RWPE2 (cell line): Measurements from ENCODE around the gene INPP5J.

Source experiments
- ATAC-seq: fragments of 200-7000 bp; cut with Tn5 transposase; 3 replicates; pipeline ENCODE4 v1.9.1; 2021; ENCODE audit warnings: low read depth
- DNase-seq: peaks from one replicate; pipeline ENCODE4 v3.0.0-alpha.2; 2020; ENCODE audit warnings: low spot score
- H3K27ac ChIP-seq: fragments of 450-650 bp; 2 replicates; pipeline ENCODE4 v1.5.1; 2017; ENCODE audit warnings: mild to moderate bottlenecking; ENCODE audit not compliant: poor library complexity, severe bottlenecking
- H3K27me3 ChIP-seq: fragments of 250-450 bp; sonication (Bioruptor Pico); 2 replicates; pipeline ENCODE4 v1.5.1; 2021; ENCODE audit warnings: mild to moderate bottlenecking, moderate library complexity; ENCODE audit not compliant: insufficient read depth, poor library complexity, severe bottlenecking
- H3K36me3 ChIP-seq: fragments of 250-450 bp; sonication (Bioruptor Pico); 2 replicates; pipeline ENCODE4 v1.5.1; 2020; ENCODE audit warnings: low read depth, mild to moderate bottlenecking, moderate library complexity
- H3K4me1 ChIP-seq: fragments of 250-450 bp; sonication (Bioruptor Pico); 2 replicates; pipeline ENCODE4 v1.5.1; 2021; ENCODE audit warnings: mild to moderate bottlenecking, moderate library complexity; ENCODE audit not compliant: insufficient read depth, poor library complexity, severe bottlenecking
- H3K4me3 ChIP-seq: fragments of 250-450 bp; sonication (Bioruptor Pico); 2 replicates; pipeline ENCODE4 v1.5.1; 2021; ENCODE audit warnings: mild to moderate bottlenecking, moderate library complexity; ENCODE audit not compliant: severe bottlenecking
- H3K9me3 ChIP-seq: fragments of 250-450 bp; sonication (Bioruptor Pico); 2 replicates; pipeline ENCODE4 v1.5.1; 2021; ENCODE audit warnings: mild to moderate bottlenecking, moderate library complexity; ENCODE audit not compliant: severe bottlenecking
- TF ChIP-seq, protein P1 (sequence below): fragments of 450-650 bp; IDR thresholded peaks from one replicate; pipeline ENCODE4 v1.5.1; 2017; ENCODE audit warnings: mild to moderate bottlenecking, moderate library complexity; ENCODE audit not compliant: poor library complexity, severe bottlenecking

INPP5J gene

DNA sequence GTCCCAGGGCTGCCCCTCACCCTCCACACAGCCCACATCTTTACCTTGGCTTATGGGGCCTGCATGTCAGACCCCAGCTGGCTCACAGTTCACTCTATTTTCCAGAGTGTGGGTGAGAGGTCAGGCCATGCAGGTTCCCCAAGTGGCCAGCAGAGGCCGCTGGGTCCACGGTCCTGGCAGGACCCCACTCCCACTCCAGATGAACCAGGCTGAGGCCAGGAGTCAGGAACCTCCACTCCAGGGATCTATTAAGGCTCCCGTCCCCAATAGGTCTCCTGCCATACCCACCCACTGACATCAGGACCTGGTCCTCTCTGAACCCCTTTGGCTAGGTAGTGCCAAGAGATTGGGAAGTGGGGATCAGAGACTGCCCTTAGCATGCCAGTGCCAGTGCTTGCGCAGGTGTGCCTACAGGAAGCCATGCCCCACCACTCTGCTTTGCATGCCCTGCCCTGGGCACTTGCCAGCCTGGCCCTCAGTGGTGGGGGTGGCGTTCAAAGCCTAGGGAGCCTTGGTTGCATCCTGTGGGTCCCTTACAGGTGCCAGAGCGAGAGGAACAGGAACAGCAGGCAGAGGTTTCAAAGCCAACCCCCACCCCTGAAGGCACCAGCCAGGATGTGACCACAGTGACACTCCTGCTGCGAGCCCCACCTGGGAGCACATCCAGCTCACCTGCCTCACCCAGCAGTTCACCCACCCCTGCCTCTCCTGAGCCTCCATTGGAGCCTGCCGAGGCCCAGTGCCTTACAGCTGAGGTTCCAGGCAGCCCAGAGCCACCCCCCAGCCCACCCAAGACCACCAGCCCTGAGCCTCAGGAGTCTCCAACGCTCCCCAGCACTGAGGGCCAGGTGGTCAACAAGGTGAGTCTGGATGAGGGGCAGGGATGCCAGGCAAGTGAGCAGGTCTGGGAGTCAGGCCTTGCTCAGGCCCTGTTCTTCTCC lies 33.3 kb upstream of the INPP5J start:
- DNase-seq = no peak
- TF ChIP-seq, protein P1, sequence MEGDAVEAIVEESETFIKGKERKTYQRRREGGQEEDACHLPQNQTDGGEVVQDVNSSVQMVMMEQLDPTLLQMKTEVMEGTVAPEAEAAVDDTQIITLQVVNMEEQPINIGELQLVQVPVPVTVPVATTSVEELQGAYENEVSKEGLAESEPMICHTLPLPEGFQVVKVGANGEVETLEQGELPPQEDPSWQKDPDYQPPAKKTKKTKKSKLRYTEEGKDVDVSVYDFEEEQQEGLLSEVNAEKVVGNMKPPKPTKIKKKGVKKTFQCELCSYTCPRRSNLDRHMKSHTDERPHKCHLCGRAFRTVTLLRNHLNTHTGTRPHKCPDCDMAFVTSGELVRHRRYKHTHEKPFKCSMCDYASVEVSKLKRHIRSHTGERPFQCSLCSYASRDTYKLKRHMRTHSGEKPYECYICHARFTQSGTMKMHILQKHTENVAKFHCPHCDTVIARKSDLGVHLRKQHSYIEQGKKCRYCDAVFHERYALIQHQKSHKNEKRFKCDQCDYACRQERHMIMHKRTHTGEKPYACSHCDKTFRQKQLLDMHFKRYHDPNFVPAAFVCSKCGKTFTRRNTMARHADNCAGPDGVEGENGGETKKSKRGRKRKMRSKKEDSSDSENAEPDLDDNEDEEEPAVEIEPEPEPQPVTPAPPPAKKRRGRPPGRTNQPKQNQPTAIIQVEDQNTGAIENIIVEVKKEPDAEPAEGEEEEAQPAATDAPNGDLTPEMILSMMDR = peak; percentile 36
- H3K27ac ChIP-seq = no peak overlapping the region

DNA sequence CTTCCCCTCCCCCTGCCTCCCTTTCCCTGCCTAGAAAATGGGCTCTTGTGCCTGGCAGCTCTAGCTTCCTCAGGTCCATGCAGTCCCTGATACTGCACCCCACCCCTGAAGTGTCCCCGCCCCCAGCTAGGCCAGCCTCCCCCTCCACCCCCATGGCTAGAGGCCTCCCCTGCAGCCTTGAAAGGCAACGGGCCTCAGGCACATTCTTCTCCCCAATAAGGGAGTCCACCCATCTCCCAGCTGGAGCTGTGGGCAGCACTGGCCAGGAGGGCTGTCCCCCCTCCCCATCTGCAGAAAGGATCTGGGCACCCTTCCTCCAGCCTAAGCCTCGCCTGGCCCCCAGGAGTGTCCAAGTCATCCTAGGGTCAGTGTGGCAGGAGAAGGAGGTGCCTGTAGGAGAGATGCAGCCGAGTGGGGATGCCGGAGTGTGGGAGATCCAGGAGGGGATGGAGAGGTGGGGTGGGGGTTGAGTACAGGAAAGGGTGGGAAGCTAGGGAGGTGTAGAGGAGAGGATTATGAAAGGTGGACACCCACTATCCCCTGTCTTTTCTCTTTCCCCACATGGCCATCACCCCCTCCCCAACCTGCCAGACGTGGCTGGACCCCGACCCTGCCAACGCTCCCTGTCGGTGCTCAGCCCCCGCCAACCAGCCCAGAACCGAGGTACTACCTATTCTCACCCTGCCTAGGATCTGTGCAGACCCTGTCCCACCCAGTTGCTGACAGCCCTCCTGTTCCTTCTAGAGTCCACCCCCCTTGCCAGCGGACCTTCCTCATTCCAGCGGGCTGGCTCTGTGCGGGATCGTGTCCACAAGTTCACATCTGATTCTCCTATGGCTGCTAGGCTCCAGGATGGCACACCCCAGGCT lies 32.3 kb upstream of the INPP5J start:
- Histone ChIP-seq H3K9me3 (no peaks in the 10 kb centered on the region), H3K36me3 (peaks cover 97% of the 10 kb centered on the region), H3K27ac (no peak overlapping the region), H3K4me1 (no peaks in the 10 kb centered on the region), H3K4me3 (no peak overlapping the region), H3K27me3 (no peaks in the 10 kb centered on the region)
- TF ChIP-seq, protein P1 = no peak
- no peak for ATAC-seq
- DNase-seq = no peak

More for the DNA sequence above, 33.3 kb upstream of the INPP5J start:
- no peaks in the 10 kb centered on the region for H3K27me3 ChIP-seq
- peaks cover 93% of the 10 kb centered on the region for H3K36me3 ChIP-seq
- H3K4me3 ChIP-seq = no peak overlapping the region
- H3K4me1 ChIP-seq = no peaks in the 10 kb centered on the region
- peak; percentile 15; the same call in 1 of the 3 replicates for ATAC-seq
- H3K9me3 ChIP-seq = no peaks in the 10 kb centered on the region

DNA sequence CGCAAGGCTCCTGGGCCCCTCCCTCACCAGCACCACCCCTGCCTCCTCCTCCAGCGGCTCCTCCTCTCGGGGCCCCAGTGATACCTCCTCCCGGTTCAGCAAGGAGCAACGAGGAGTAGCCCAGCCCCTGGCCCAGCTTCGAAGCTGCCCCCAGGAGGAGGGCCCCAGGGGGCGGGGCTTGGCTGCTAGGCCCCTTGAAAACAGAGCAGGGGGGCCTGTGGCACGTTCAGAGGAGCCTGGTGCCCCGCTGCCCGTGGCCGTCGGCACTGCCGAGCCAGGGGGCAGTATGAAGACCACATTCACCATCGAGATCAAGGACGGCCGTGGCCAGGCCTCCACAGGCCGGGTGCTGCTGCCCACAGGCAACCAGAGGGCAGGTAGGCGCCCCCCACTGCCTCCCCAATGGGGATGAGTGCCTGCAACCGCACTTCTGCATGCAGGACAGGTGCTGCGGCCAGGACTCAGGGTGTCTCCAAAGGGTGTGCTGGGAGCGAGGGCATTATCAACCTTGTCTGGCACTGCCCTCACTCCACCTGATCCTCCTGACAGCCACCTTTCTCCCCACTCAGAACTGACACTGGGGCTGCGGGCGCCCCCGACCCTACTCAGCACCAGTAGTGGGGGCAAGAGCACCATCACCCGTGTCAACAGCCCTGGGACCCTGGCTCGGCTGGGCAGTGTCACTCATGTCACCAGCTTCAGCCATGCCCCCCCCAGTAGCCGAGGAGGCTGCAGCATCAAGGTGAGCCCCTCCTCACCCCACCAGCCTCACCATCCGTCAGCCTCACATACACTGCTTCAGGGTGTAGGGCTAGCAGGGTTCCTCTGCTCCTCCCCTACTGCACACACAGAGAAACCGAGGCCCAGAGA lies 31.4 kb upstream of the INPP5J start:
- DNase-seq = peak; percentile 56
- no peak for ATAC-seq
- Histone ChIP-seq H3K27ac (no peak overlapping the region), H3K4me1 (no peaks in the 10 kb centered on the region), H3K9me3 (no peaks in the 10 kb centered on the region), H3K36me3 (peaks cover 97% of the 10 kb centered on the region), H3K4me3 (no peak overlapping the region), H3K27me3 (no peaks in the 10 kb centered on the region)
- TF ChIP-seq, protein P1 = no peak

DNA sequence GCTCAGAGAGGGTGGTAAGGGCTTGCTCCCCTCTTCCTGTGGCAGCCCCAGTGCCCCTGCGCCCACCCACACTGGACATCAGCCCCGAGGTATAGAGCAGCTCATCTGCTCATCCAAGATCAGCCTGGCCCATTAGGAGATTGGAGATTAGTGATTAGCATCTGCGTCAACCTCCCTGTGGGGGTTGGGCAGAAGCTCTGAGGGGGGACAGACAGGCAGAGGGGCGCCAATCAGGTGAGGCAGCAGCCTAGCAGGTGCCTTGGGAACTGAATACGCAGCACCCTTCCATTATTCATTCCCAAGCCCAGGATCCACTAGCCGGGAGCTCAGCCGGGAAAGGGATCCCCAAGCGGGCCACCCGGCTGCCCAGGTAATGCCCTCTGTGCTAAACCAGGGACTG lies 30.6 kb upstream of the INPP5J start:
- Histone ChIP-seq H3K27me3 (no peaks in the 10 kb centered on the region), H3K4me3 (no peak overlapping the region), H3K4me1 (no peaks in the 10 kb centered on the region), H3K36me3 (peaks cover 97% of the 10 kb centered on the region), H3K27ac (no peak overlapping the region), H3K9me3 (no peaks in the 10 kb centered on the region)
- DNase-seq (no peak), ATAC-seq (no peak)
- TF ChIP-seq, protein P1 = no peak
